UCSD-AML1 (cell line): ENCODE measurements around the gene RAPGEF6.
"Not testable (repeated sequence)": the region's sequence is repeated elsewhere in the genome, so short reads cannot be mapped to it uniquely, and the experiment has no call there.

Experiments used
- DNase-seq: peaks from one replicate; lab custom pipeline; 2025; ENCODE audit not compliant: unreplicated experiment; lab: John Stamatoyannopoulos, UW

RAPGEF6 gene

GRCh38 chr5:131608597-131608996 is 26.4 kb downstream of the RAPGEF6 start:
- DNase-seq: no peak

DNA sequence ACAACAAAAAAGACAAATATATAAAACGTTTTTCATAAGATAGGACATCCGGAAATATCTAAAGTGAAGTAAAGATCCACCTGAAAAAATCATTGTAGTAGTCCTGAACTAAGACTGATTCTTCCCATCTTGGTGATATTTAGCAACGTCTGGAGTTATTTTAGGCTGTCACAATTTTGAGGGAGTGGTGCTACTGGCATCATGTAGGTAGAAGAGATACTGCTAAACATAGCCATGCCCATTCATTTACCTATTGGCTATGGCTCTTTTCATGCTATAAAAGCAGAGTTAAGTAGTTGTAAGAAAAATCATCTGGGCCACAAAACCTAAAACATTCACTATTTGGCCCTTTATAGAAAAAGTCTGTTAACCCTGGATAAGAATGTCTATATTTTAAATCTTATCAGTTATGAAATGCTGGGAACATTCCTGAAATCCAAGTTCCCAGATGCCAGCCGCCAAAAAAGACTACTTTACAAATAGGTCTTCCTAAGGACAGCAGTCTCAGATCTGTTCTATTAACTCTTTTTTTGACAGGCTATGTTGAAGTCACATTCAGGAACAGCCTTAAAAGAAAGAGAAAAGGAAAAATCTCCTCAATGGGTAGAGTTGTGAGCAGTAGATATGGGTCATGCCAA is 27.0 kb downstream of the RAPGEF6 start:
- DNase-seq: no peak

DNA sequence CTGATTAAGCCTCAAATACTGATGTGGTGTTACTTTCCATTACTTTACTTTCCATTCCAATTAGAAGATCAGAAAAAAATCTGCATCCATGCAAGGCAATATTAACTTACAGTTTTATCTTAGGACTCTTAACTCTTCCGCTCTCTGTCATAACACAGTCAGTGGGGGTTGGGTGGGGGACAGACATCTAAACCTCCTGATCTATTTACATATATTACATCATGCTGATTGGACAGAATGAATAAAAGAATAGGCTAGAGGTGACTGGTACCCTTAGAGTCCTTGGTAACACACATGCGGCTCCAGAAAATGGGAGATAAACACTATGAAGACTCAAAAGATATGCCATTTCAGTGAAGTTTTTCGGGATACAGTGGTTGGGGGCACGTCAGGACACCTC is 27.6 kb downstream of the RAPGEF6 start:
- no peak for DNase-seq

DNA sequence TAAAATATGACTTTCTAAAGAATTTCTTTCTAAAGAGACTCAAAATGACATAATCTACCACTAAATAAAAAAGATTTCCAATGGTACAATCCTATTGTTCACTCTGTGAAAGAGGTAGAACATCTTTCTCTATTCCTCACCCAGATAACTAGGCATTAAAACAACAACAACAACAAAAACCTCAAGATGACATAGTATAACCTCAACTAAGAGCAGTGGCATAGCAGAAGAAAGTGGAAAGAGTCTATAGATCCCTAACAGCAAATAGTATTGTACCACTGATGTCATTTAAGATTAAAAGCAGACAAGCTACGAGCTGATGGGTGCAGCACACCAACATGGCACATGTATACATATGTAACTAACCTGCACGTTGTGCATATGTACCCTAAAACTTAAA is 29.9 kb downstream of the RAPGEF6 start:
- no peak for DNase-seq

- no peak for DNase-seq
These were observed 39.7 kb downstream of the RAPGEF6 start for GRCh38 chr5:131595088-131596033.

DNA sequence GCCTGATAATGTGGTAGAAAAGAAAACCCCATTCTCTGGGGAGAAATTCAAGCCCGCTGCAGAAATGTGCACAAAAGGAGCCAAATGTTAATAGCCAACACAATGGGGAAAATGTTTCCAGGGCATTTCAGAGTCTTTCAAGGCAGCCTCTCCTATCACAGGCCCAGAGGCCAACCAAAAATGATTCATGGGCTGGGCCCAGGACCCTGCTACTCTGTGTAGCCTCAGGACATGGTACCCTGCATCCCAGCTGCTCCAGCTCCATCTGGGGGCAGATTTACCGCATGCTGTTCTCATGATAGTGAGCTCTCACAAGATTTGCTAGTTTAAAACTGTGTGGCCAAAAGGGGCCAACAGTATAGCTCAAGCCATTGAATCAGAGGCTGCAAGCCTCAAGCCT is 41.1 kb downstream of the RAPGEF6 start:
- DNase-seq: no peak

DNA sequence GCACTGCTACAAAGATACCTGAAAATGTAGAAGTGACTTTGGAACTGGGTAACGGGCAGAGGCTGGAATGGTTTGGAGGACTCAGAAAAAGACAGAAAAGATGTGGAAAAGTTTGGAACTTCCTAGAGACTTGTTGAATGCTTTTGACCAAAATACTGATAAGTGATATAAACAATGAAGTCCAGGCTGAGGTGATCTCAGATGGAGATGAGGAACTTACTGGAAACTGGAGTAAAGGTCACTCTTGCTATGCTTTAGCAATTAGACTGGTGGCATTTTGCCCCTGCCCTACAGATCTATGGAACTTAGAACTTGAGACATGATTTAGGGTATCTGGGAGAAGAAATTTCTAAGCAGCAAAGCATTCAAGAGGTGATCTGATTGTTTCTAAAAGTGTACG is 41.6 kb downstream of the RAPGEF6 start:
- DNase-seq: not testable (repeated sequence)

- DNase-seq: peak; percentile 45
These were observed 45.3 kb downstream of the RAPGEF6 start for GRCh38 chr5:131589510-131590348.

- no peak for DNase-seq
These were observed 47.5 kb downstream of the RAPGEF6 start for GRCh38 chr5:131587541-131587940.

DNA sequence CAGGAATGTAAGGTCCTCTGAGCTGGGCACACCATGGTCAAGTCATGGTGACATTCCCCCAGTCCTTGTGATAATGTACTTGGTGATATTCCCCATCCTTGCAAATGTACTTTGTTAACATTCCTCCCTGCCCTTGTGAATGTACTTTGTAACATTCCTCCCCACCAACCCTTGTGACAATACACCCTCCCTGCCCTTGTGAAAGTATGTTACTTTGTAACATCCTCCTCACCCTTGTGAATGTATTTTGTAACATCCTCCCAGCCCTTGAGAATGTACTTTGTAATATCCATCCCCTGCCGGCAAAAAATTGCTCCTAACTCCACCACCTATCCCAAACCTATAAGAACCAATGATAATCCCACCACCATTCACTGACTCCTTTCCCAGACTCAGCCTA is 53.3 kb downstream of the RAPGEF6 start:
- no peak for DNase-seq

- no peak for DNase-seq
These were observed 54.9 kb downstream of the RAPGEF6 start for GRCh38 chr5:131579917-131580671.

GRCh38 chr5:131575660-131576227 is 59.3 kb downstream of the RAPGEF6 start:
- no peak for DNase-seq

DNA sequence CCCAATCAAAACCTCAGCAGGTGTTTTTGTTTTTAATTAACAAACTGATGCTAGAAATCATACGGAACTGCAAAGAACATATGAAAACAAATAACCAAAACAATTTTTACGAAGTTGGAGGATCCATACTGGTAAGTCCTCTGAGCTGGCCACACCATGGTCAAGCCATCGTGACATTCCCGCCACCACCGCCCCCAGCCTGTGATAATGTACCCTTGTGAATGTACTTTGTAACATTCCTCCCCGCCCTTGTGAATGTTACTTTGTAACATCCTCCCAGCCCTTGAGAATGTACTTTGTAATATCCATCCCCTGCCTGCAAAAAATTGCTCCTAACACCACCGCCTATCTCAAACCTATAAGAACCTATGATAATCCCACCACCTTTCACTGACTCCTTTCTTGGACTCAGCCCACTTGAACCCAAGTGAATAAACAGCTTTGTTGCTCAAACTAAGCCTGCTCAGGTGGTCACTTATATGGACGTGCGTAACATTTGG is 63.3 kb downstream of the RAPGEF6 start:
- DNase-seq: no peak

- DNase-seq: no peak
These were observed 64.3 kb downstream of the RAPGEF6 start for GRCh38 chr5:131570757-131571156.

DNA sequence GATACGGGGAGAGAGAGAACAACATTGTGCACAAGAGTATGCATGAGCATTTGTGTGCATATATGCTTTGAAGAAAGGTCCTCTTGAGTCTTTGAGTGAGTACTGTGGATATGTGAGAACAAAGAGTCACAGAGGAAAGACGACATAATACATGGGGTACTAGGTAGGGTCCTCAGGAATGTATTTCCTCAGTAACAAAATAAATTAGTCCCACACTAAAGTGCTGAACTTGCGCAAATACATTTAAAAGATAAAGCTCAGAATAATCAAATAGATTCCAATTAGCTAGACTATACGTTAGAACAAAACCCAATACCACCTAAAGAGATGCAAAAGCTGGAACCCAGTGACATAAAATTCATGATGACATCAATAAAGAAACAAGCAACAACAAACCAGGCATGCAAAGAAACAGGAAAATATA is 70.8 kb downstream of the RAPGEF6 start:
- DNase-seq: no peak

DNA sequence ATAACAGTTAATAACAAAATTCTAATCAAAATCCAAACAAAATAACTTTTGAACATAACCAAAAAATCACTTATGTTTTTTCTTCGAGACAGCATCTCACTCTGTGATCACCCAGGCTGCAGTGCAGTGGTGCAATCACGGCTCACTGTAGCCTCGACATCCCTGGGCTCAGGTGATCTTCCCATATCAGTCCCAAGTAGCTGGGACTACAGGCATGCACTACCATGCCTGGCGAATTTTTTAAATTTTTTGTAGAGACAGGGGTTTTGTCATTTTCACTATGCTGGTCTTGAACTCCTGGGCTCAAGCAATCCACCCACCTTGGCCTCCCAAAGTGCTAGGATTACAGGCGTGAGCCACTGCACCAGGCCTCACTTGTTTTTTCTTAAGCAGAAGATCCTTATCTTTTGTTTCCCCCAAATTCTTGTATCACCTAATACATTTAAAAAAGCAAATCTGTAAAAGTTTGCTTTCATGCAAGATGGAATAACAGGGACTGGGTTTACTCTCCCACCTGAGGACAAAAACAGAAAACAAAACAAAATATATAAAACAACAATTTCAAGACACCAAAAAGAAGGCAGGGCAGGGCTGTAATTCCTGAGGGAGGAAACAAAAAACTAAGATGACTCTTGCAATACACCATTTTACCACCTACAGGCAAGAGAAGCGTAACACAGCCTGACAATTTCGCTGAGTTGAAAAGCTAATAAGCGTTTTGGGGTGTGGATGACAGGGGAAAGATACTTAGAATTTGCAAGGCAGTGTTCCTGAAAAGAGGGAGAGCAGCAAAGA is 71.4 kb downstream of the RAPGEF6 start:
- DNase-seq: no peak

GRCh38 chr5:131550606-131551005 is 84.4 kb downstream of the RAPGEF6 start:
- no peak for DNase-seq

GRCh38 chr5:131548176-131548575 is 86.9 kb downstream of the RAPGEF6 start:
- DNase-seq: no peak

DNA sequence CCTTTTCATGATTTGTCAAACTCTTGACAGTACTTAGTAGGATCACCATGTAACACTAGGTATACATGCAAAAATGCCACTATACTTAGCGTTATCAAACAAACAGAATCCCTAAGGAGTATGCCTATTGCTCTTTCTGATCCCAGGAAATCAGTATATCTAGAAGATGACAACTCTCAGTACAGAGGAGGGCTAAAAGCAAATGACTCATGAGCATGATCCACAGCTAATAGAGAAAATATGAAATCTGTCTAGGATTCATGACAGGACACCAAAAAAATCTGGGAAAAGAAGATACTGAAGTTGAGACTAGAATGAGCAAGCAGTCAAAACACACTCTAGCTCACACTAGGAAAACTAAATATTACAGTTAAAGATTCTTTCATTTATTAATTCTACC is 89.2 kb downstream of the RAPGEF6 start:
- no peak for DNase-seq
